ENCODE data around the gene PACSIN2. TPM values are rescaled to one million over a fixed set of nuclear protein-coding genes. Genes with fewer than 3 reads are reported as not detected.
A peak's percentile ranks its signal among the peaks of the same experiment; 100 is the strongest.

PACSIN2 gene
- total RNA-seq, 6 donors from 2014 or later: 120 to 186 (median 151) TPM

GRCh38 chr22:43004362-43005035 lies 10.4 kb downstream of the PACSIN2 start:
- Histone ChIP-seq H3K9me3 (no peaks in the 10 kb centered on the region), H3K27ac (peak overlapping the region in 3 of 4 donors; percentile 38 to 71 (median 45)), H3K4me1 (peaks cover 60 to 94% (median 73%) of the 10 kb centered on the region in 4 donors), H3K27me3 (no peaks in the 10 kb centered on the region), H3K36me3 (no peaks in the 10 kb centered on the region), H3K4me3 (no peak overlapping the region)
- peak in 1 of 2 donors; percentile 15 for ATAC-seq (ENCODE audit: low FRiP score in 2 of 2)
- TF ChIP-seq POLR2AphosphoS5 (IDR thresholded peaks at IDR 0.05) (peak in 1 of 2 donors; percentile 25), EP300 (IDR thresholded peaks at IDR 0.05) (peak in 1 of 4 donors; percentile 25), POLR2A (IDR thresholded peaks at IDR 0.05) (peak in 1 of 4 donors; percentile 8), CTCF (IDR thresholded peaks at IDR 0.05) (no peak)
- WGBS, 2 donors: 58 to 72% methylated on average over 9 to 13 of the region's 13 CpGs
- DNase-seq: peak in 1 of 2 donors; percentile 53

GRCh38 chr22:43002202-43002586 lies 12.8 kb downstream of the PACSIN2 start:
- Histone ChIP-seq H3K36me3 (no peaks in the 10 kb centered on the region), H3K9me3 (no peaks in the 10 kb centered on the region), H3K27me3 (no peaks in the 10 kb centered on the region), H3K4me3 (no peak overlapping the region), H3K27ac (peak overlapping the region; percentile 5 to 78 (median 54)), H3K4me1 (peaks cover 60 to 94% (median 67%) of the 10 kb centered on the region in 4 donors)
- WGBS, 2 donors: 45% methylated on average over 5 of the region's 5 CpGs
- ATAC-seq (ENCODE audit: low FRiP score in 2 of 2) (peak in 1 of 2 donors; percentile 47), DNase-seq (no peak)
- TF ChIP-seq POLR2A (IDR thresholded peaks at IDR 0.05) (no peak), POLR2AphosphoS5 (IDR thresholded peaks at IDR 0.05) (no peak), EP300 (IDR thresholded peaks at IDR 0.05) (no peak), CTCF (IDR thresholded peaks at IDR 0.05) (no peak)

GRCh38 chr22:43001271-43002201 lies 13.4 kb downstream of the PACSIN2 start:
- H3K4me3 ChIP-seq: no peak overlapping the region
- peak in 1 of 2 donors; percentile 74 for DNase-seq
- H3K36me3 ChIP-seq: no peaks in the 10 kb centered on the region
- H3K9me3 ChIP-seq: no peaks in the 10 kb centered on the region
- 22 to 30% methylated on average over 2 to 3 of the region's 3 CpGs for WGBS, 2 donors
- peak overlapping the region; percentile 5 to 78 (median 54) for H3K27ac ChIP-seq
- ATAC-seq (ENCODE audit: low FRiP score in 2 of 2): peak; percentile 39 to 74
- peaks cover 66 to 95% (median 74%) of the 10 kb centered on the region in 4 donors for H3K4me1 ChIP-seq
- TF ChIP-seq CTCF (IDR thresholded peaks at IDR 0.05): no peak
- TF ChIP-seq POLR2AphosphoS5 (IDR thresholded peaks at IDR 0.05): no peak
- no peak for TF ChIP-seq EP300 (IDR thresholded peaks at IDR 0.05)
- no peak for TF ChIP-seq POLR2A (IDR thresholded peaks at IDR 0.05)
- no peaks in the 10 kb centered on the region for H3K27me3 ChIP-seq

DNA sequence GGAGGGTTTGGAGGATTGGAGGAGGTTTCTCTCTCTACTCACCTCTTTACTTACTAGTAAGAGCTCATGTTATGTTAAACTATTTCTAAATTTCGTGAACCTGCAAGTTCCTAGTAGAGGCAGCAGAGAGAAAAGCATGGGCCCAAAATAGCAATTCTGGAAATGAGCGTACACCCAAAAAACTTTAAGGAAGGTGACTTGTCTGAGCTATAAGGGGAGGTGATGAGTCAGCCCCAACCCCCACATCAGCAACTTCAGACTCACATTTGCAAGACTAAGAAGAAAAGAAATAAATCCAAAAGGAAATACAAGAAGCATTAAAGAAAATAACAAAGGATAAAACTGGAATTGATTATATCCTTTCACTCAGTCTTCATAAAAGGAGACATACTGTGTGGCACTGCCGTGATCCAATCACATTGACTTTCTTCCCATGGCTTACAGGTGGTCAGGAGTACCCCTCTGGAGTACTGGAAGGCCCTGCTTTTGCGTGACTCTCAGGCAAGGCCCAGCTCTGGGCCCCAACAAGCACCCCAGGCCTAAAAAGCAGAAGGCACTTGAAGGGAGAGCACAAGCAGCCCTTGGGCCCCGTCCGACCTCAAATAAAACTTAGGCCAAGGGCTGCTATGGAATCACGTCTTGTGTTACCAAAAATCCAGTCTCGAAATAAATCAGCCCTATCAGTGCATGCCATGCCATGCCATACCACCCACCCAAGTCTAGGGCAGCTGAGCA lies 14.3 kb downstream of the PACSIN2 start:
- Histone ChIP-seq H3K4me1 (peaks cover 66 to 98% (median 82%) of the 10 kb centered on the region in 4 donors), H3K27me3 (no peaks in the 10 kb centered on the region), H3K4me3 (no peak overlapping the region), H3K36me3 (no peaks in the 10 kb centered on the region), H3K27ac (peak overlapping the region; percentile 10 to 78 (median 54)), H3K9me3 (no peaks in the 10 kb centered on the region)
- WGBS, 2 donors: 63 to 66% methylated on average over 8 of the region's 8 CpGs
- no peak for ATAC-seq (ENCODE audit: low FRiP score in 2 of 2)
- no peak for DNase-seq
- no peak for TF ChIP-seq EP300 (IDR thresholded peaks at IDR 0.05)
